ENCODE data around the gene EEF1AKMT2.

Gene EEF1AKMT2

DNA sequence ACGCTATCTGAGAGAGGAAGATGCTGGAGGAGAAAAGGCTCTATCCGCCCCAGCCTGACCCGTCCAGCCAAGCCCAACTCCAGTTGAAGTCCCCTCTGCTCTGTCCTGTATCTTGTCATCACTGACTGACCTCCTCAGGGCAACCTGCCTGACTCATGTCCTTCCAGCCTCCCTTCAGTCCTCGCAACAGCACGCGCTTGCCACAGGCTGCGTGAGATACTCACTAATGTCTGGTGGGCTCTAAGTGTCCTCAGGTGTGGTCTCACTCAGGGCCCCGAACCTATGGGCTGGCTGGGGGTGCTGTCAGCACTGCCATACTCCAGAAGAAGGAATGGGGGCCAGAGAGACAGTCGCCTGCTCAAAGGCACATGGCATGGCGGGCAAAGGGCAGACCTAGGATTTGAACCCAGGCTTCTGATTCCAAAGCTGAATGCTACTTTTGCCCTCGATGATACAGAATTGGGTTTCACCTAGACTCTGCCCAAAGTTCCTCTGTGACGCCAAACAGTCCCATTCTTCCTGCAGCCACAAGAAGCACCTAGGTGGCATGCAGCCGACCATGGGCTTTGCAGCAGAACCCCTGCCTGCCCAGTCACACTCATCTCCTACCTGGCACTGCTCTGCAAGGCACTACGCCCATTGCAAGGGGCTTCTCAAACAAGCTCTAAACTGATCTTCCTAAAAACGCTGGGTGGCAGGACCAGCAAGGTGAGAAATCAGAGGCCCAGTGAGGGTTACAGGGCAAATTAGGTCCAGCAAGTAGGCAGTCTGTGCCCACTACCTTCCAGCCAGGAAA is 56.0 kb downstream of the EEF1AKMT2 start:
- peaks cover 2% of the 10 kb centered on the region for H3K36me3 Mint-ChIP-seq
- H3K4me3 Mint-ChIP-seq: peak overlapping the region; percentile 37
- peaks cover 89% of the 10 kb centered on the region for H3K4me1 Mint-ChIP-seq
- H3K9me3 Mint-ChIP-seq: no peaks in the 10 kb centered on the region
- H3K27me3 Mint-ChIP-seq: no peaks in the 10 kb centered on the region
- H3K27ac Mint-ChIP-seq: peak overlapping the region; percentile 63

DNA sequence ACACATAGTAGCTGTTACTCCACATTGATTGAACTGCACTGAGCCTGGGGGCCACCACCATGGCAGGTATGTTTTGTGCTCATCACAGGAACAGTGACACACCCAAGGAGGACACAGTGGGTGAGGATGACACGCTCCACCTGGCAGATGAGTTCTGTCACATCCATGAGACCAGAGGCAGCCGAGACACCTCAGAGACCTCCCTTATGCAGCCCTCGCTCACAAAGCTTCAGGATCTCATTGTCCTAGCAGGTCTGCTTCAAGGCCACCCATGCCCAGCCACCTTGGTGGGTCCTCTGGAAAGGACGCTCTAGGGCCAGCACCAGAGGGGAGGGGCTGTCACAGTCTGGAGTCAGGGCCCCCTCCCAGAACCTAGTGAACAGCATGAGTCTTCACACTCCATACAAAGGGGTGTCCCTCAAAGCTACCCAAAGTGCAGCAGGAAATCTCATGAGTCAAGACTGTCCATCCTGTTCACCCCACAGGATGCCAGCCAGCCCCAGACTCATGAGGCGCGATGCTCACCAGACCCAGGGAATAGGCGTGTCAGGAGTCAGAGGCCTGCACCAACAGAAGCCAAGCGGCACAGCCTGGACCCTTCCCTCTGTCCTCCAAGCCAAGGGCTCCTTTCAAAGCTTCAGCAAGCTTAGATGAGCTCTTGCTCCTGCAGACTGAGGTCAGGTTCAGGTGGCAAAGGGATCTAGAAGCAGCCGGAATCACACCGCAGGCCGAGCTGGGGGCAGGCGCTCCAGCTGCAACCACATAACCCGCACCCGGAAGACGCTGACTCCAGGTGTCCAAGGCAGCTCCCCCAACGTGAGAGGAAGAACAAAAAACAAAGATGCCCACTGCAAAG is 57.1 kb downstream of the EEF1AKMT2 start:
- H3K27me3 Mint-ChIP-seq: no peaks in the 10 kb centered on the region
- H3K4me3 Mint-ChIP-seq: peak overlapping the region; percentile 61
- no peaks in the 10 kb centered on the region for H3K9me3 Mint-ChIP-seq
- peak overlapping the region; percentile 71 for H3K27ac Mint-ChIP-seq
- peaks cover 89% of the 10 kb centered on the region for H3K4me1 Mint-ChIP-seq
- peaks cover 2% of the 10 kb centered on the region for H3K36me3 Mint-ChIP-seq

DNA sequence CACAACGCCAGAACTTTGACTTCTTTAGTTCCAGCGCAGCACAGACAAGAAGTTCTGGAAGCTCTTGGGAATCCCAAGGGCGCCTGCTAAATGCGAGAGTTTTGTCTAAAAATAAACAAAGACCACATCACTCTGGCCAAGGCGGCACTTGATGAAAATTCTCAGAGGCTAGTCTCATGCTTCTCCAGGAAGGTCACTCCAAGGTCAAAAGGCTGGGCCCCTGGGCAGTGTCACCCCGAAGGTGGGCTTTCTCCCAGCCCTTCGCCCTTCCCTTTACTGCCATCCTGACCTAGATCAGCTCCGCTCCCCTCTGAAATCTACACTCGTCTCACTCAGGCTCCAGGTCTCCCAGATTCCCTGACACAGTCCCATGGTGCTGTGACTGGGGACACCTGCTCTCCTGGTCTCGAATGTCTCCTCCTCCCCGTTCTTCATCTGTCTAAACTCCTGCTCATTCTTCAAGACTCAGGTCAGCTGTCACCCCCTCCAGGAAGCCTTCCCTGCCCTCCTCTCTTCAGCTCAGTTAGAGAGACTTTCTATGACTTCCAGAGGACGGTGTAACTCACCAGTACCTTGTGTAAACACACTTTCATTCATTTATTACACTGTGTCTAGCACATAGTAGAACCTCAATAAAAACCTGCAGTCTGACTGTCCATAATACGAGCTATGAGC is 58.0 kb downstream of the EEF1AKMT2 start:
- Mint-ChIP-seq H3K27me3 (no peaks in the 10 kb centered on the region), H3K4me1 (peaks cover 89% of the 10 kb centered on the region), H3K4me3 (peak overlapping the region; percentile 61), H3K9me3 (no peaks in the 10 kb centered on the region), H3K27ac (peak overlapping the region; percentile 75), H3K36me3 (peaks cover 3% of the 10 kb centered on the region)

DNA sequence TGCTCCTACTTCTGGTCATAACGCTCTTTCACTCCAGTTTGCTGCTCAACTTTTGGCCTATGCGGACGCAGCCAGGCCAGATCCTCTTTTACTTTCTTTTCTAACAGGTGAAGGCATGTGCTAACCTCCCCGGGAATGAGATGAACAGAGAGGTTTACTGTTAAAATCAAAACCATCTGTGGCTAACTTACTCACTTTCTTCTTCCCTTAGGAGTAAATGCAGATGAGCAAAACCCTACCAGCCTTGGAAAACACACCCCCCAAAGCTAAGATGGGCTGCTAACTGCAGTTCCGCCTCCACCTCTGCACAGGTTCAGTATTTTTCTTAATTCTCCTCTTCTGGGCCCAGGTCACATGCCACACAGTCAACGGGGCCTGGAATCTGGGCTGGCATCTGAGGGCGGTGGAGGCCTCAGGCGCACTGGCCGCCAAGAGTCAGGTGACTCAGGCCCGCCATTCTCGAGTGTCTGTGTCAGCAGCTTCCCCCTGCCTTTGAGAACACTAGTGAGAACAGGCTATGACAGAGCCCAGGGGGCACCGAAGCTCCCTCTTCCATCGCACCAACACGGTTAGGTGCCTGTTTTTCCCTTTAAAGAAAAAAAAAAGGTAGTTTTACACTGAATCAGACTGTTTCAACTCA is 58.6 kb downstream of the EEF1AKMT2 start:
- H3K27me3 Mint-ChIP-seq: no peaks in the 10 kb centered on the region
- no peaks in the 10 kb centered on the region for H3K9me3 Mint-ChIP-seq
- peaks cover 89% of the 10 kb centered on the region for H3K4me1 Mint-ChIP-seq
- H3K4me3 Mint-ChIP-seq: peak overlapping the region; percentile 51
- H3K27ac Mint-ChIP-seq: peak overlapping the region; percentile 75
- peaks cover 4% of the 10 kb centered on the region for H3K36me3 Mint-ChIP-seq

DNA sequence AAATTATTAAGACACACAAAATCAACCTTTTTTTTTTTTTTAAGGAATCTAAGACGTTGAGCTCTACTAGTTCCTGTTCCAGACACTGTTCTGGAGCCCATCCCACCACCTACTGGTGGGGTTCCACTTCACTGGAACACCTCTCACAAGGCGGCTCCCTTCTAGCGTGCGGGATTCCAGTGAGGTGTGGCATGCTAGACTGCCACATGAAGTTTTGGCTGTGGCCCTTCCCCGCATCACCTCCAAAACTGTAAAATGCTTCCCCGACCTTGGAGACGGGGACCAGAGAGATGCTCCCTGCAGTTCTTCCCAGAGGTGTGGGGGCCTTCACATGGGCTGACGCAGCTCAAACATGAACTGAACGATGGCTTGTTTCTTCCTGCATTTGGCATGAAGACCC is 60.1 kb downstream of the EEF1AKMT2 start:
- Mint-ChIP-seq H3K27me3 (no peaks in the 10 kb centered on the region), H3K4me1 (peaks cover 89% of the 10 kb centered on the region), H3K27ac (no peak overlapping the region), H3K9me3 (no peaks in the 10 kb centered on the region), H3K4me3 (no peak overlapping the region), H3K36me3 (peaks cover 4% of the 10 kb centered on the region)

DNA sequence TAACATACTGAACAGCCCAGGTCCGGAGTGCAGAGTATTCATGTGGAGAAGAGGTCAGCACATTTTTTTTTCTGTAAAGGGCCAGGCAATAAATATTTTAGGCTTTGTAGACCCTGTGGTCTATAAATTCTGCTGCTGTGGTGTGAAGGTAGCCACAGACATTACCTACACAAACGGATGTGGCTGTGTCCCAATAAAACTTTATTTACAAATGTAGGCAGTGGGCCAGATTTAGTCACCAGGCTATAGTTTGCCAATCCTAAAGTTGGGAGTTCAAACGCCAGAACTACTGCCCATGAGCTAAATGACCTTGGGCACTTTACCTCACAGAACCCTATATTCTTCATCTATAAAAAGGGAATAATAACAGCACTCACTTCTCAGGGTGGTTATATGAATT is 60.9 kb downstream of the EEF1AKMT2 start:
- H3K27ac Mint-ChIP-seq: no peak overlapping the region
- no peak overlapping the region for H3K4me3 Mint-ChIP-seq
- H3K9me3 Mint-ChIP-seq: no peaks in the 10 kb centered on the region
- H3K4me1 Mint-ChIP-seq: peaks cover 86% of the 10 kb centered on the region
- no peaks in the 10 kb centered on the region for H3K27me3 Mint-ChIP-seq
- H3K36me3 Mint-ChIP-seq: peaks cover 4% of the 10 kb centered on the region

DNA sequence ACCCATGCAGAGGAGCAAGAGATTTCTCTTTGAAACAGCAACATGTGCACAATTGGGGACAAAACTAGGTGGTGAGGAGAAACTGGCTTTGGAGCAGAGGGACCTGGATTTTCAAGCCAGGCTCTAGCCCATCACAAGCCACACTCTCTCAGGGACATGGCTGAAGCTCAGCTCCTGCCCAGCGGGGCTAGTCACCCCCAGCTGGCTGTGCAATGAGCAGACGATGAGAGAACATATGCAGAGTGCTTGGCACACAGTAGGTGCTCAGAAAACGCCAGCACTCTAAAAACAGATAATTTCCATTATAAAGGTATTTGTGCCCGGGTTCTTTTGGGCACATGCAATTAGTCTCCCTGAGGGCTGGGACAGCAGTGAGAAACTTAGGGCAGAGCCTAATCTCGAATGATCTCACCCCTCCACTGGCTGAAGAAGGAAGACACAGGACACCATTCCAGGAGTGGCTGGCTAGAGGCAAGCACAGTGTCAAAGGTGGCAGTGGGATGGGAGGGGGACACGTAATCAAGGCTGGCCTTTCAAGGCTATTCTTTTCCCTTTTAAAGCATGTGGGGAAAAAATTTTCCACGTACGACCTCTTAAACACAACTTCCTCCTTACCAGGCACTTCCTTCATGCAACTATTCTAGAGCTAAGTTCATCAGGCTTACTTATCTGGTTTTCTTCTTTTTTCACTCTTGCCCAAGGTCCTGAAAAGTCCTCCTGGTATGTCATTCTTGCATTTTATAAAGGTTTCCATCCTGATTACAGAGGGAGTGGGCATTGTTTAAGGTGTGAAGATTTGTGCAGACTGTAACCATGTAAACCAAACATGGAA is 62.6 kb downstream of the EEF1AKMT2 start:
- Mint-ChIP-seq H3K4me3 (peak overlapping the region; percentile 79), H3K27ac (peak overlapping the region; percentile 85), H3K36me3 (peaks cover 4% of the 10 kb centered on the region), H3K9me3 (no peaks in the 10 kb centered on the region), H3K4me1 (peaks cover 86% of the 10 kb centered on the region), H3K27me3 (no peaks in the 10 kb centered on the region)

DNA sequence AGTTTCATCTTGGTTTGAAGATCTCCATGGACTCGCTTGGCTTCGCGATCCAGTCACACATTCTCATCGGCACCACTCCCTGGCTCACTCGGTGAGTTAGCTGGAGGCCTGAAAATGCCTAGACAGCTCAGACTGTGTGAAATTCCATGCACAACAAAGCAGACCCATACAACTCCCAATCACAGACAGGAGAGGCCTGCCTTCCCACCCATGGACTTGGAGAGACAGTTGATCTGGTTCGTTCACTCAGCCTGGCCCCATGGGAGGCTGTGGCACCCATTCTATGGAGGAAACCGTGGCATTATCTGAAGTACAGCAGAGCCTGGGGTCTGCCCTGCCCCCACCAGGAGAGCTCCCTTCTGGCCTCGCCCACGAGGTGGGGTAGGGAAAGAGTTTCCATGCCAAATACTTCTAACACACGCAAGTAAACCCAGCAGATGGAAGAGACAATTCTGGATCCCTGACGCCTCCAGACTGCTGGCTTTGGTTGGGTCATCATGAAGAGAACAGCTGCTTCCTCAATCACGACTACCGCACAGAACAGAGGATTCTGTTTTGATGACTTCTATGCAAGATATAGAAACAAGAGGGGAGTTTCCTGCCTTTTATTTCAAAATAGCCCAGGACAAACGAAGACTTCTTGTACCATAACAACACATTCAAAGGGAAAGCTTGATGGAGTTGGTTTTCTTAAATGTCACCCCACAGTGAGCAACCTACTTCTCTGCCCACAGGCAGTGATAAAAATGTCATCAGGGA is 63.4 kb downstream of the EEF1AKMT2 start:
- Mint-ChIP-seq H3K4me1 (peaks cover 86% of the 10 kb centered on the region), H3K9me3 (no peaks in the 10 kb centered on the region), H3K4me3 (peak overlapping the region; percentile 79), H3K36me3 (peaks cover 4% of the 10 kb centered on the region), H3K27ac (peak overlapping the region; percentile 85), H3K27me3 (no peaks in the 10 kb centered on the region)

DNA sequence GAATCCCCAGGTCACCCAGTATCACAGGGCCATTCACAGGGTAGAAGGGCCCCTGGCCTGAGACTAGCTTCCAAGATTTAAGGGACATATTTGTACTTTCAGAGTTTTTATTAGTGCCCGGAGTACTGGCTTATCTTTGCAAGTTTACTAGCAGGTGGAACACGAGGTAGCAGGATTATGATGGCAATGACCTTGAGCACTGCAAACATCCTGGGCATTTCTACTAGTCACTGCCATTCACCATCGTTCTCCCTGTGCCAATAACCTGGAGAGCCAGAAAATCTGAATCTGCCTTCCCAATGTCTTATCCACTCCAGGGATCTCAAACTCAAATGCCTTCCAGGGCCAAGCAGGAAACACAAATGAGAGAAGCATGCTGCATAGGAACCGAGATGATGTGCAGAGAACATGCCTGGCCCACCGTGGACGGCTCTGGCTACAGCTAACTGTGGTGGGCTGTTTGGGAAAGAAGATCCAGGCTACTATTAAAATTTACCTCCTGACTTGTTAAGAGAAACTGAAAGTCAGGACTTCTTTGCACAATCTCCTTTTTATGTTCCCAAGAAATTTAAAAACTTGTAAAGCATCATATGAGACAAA is 64.2 kb downstream of the EEF1AKMT2 start:
- Mint-ChIP-seq H3K9me3 (no peaks in the 10 kb centered on the region), H3K36me3 (peaks cover 3% of the 10 kb centered on the region), H3K4me3 (no peak overlapping the region), H3K27ac (no peak overlapping the region), H3K4me1 (peaks cover 87% of the 10 kb centered on the region), H3K27me3 (no peaks in the 10 kb centered on the region)

DNA sequence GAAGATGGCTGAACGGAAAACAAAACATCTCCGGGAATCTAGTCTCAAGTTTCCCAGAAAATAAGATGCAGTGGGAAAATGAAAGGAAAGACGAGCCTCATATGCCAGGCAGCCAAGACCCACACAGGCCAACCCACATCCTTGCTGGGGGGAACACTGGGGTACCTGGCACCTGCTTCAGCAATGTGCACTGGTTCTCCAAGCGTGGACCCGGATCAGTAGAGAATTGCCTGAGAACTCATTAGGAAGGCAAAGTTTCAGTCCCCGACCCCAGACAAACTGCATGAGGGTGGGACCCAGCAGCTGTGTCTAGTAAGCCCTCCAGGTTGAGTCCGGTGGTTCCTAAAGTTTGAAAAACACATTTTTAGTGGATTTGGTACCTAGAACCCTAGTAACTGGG is 65.9 kb downstream of the EEF1AKMT2 start:
- Mint-ChIP-seq H3K27ac (no peak overlapping the region), H3K27me3 (no peaks in the 10 kb centered on the region), H3K4me3 (no peak overlapping the region), H3K4me1 (peaks cover 95% of the 10 kb centered on the region), H3K36me3 (peaks cover 3% of the 10 kb centered on the region), H3K9me3 (no peaks in the 10 kb centered on the region)

DNA sequence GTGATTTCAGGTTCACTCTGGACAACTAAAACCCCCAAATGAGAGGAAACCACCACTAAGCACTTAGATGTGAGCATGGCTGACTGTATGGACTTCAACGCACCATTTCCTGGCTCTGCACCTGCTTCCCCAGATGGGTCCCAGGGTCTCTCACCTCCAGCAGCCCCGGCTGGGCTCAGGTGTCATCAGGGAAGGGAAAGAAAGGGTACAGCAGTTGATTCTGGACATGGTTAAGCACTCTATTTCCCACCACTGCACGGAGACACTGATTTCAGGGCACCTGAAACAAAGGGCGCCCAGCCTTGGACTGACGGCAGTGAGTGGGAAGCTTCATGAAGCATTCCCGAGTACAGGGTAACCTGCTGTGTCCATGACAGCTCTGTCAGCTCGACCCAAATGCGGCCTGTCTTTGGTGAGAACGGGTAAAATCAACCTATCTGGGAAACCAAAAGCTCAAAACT is 66.5 kb downstream of the EEF1AKMT2 start:
- Mint-ChIP-seq H3K4me3 (no peak overlapping the region), H3K4me1 (peaks cover 95% of the 10 kb centered on the region), H3K36me3 (peaks cover 3% of the 10 kb centered on the region), H3K27ac (no peak overlapping the region), H3K27me3 (no peaks in the 10 kb centered on the region), H3K9me3 (no peaks in the 10 kb centered on the region)

DNA sequence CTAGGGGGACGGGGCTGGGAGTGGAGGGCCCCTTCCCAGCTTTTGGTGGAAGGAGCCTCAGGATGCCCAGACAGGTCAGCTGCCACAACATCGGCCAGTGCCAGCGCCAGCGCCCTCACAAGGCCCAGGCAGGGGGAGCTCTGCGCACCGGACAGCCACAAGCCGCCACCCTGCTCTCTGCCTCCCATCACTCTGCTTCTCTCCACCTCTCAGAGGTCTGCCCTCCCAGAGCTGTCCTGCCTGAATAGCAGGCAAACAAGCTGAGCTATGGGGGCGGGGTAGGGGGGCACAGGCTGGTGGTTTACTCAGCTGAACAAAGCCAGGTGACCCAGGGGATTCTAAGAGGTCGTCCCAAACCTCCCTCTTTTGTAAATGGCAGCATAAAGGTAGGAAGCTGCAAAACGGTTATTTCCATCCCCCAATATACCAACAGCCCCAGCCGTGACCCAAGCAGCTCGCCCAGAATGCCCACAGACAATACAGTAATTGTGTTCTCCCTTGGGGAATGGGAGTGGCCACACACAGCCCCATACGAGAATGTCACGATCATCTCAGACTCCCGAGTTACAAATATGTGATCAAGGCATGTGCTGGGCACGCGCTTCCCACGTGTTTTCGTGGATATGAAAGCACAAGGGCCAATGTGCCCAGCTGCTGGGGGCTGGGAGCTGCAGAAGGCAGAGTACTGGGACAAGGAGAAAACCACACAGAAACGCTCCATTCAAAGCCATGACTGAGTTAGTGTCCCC is 67.2 kb downstream of the EEF1AKMT2 start:
- H3K4me1 Mint-ChIP-seq: peaks cover 94% of the 10 kb centered on the region
- H3K9me3 Mint-ChIP-seq: no peaks in the 10 kb centered on the region
- H3K27ac Mint-ChIP-seq: peak overlapping the region; percentile 88
- H3K27me3 Mint-ChIP-seq: no peaks in the 10 kb centered on the region
- peak overlapping the region; percentile 20 for H3K4me3 Mint-ChIP-seq
- H3K36me3 Mint-ChIP-seq: peaks cover 3% of the 10 kb centered on the region

DNA sequence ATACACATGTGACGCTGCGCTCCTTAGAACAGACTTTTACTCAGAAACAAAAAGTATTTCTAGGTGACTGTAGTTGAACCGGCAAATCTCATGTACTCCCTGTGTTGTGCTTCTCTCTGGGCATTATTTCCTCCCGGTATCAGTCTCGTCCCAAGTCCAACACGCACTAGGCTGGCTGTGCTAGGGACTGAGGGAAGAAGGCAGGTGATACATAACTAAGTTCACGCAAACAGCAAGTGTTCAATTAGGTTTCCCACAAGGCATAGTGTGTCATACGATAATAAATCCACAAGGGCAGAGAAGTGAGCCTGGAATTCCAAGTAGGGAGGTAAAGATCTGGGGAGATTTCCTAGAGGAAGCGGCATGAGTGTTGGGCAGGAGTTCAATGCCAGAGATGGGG is 67.9 kb downstream of the EEF1AKMT2 start:
- Mint-ChIP-seq H3K4me1 (peaks cover 94% of the 10 kb centered on the region), H3K27ac (peak overlapping the region; percentile 88), H3K9me3 (no peaks in the 10 kb centered on the region), H3K36me3 (peaks cover 2% of the 10 kb centered on the region), H3K27me3 (no peaks in the 10 kb centered on the region), H3K4me3 (peak overlapping the region; percentile 63)
